Epithelial cell of prostate (primary cell): Measurements from ENCODE around the gene SCAF8.
A peak's percentile ranks its signal among the peaks of the same experiment; 100 is the strongest.
"Not testable (repeated sequence)": the region's sequence is repeated elsewhere in the genome, so short reads cannot be mapped to it uniquely, and the experiment has no call there.

Experiments used
- DNase-seq: peaks from one replicate; pipeline ENCODE4 v3.0.0-alpha.2; 2011; ENCODE audit warnings: low read depth, low spot score
- H3K27ac ChIP-seq: fragments of 450-650 bp; 2 replicates; pipeline ENCODE4 v1.5.1; 2017; ENCODE audit warnings: mild to moderate bottlenecking

SCAF8 gene

DNA sequence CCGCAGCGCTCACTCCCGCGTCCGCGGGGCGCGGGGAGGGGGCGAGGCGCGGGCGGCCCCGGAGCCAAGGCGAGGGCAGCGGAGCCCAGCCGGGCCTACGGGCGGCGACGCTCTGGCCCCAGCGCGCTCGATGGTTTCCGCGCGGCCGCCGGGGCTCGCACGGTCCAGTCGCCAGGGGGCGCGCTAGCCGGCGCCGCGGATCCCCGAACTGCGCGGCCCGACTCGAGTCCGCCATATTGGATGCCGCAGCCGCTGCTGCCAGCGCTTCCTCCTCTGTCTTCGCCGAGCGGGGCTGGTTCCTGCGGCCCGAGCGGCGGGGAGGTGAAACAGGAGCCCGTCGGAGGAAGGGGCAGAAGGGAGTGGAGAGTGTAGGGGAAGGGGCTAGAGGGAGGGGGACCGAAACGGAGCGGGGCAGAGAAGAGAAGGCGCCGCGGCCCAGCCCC lies at the start of gene SCAF8:
TSS of gene SCAF8 (plus strand) at position 234 of the 443 bp plus-strand sequence. CDS start 485 bp downstream, outside the sequence.
- H3K27ac ChIP-seq: peak within 1 kb of the TSS; percentile 95

GRCh38 chr6:154683756-154684523 lies 49.3 kb upstream of the SCAF8 start:
- no peak for DNase-seq
- H3K27ac ChIP-seq: peak overlapping the region; percentile 8

More for the DNA sequence above, at the start of gene SCAF8:
- no peak for DNase-seq

- DNase-seq: no peak
- H3K27ac ChIP-seq: no peak overlapping the region
Measured at GRCh38 chr6:154686162-154686561, 47.1 kb upstream of the SCAF8 start.

GRCh38 chr6:154689493-154690255 lies 43.5 kb upstream of the SCAF8 start:
- no peak for DNase-seq
- no peak overlapping the region for H3K27ac ChIP-seq

- no peak overlapping the region for H3K27ac ChIP-seq
- DNase-seq: no peak
Measured at GRCh38 chr6:154690857-154691256, 42.4 kb upstream of the SCAF8 start.

GRCh38 chr6:154696661-154697060 lies 36.6 kb upstream of the SCAF8 start:
- DNase-seq: no peak
- H3K27ac ChIP-seq: no peak overlapping the region

DNA sequence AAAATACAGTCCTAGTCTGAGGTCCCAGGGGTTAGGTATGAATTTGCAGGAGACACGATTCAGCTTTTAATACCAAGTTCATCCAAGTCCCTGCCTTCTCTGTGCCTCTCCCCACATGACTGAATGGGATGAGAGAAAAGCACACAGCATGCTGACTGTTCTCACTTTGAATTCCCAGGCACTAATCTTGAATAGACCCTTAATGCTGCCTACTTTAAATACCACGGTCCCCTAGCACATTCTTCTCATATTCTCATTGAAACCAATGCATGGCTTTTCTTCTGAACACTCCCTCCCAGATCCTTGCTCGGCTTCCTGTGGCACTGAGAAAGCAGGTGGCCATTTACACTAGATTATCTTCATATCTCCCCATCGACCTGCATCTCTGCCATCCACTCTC lies 30.1 kb upstream of the SCAF8 start:
- DNase-seq: no peak
- no peak overlapping the region for H3K27ac ChIP-seq

DNA sequence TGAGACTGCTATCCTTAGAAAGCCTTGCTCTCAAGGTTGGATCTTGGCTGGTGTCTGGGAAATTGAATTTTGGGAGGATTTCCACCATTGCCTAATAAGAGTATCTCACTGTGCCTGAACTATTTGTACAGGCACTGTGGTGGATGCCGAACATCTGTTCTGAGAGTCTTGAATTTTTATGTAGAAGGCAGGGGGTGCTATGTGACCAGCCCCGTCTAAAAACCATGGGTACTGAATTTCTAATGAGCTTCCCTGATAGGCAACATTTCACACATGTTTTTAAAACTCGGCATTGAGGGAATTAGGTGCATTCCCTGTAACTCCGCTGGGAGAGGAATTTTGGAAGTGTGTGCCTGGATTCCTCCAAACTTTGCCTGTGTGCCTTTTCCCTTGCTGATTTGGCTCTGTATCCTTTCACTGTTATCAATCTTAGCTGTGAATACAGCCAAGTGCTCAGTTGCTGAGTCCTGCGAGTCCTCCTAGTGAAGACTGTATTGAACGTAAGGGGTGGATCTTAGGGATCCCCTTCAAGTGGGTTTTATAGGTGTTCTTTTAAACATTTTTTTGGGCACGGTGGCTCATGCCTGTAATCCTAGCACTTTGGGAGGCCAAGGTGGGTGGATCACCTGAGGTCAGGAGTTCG lies 27.6 kb upstream of the SCAF8 start:
- no peak overlapping the region for H3K27ac ChIP-seq
- no peak for DNase-seq

- no peak overlapping the region for H3K27ac ChIP-seq
- DNase-seq: no peak
Measured at GRCh38 chr6:154706389-154706788, 26.8 kb upstream of the SCAF8 start.

DNA sequence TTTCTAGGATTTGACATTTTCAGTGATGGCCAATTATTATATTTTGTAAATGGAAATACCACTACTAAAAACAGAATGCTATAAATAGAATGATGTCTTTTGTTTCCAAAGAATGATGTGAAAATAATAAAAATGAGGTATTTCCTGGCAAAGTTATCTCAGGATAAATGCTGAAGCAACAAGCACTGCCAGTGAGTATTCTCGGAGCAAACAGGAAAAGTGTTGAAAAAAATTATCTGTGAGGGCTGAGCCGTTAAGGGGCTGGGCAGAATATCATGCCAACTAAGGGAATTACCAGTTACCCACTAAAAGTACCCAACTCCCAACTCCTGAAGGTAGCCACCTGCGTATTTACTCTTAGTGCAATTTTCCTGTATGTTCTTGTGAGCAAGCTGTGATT lies 23.6 kb upstream of the SCAF8 start:
- no peak overlapping the region for H3K27ac ChIP-seq
- no peak for DNase-seq

- H3K27ac ChIP-seq: no peak overlapping the region
- no peak for DNase-seq
Measured at GRCh38 chr6:154710689-154711088, 22.5 kb upstream of the SCAF8 start.

- DNase-seq: no peak
- H3K27ac ChIP-seq: no peak overlapping the region
Measured at GRCh38 chr6:154715446-154715845, 17.8 kb upstream of the SCAF8 start.

GRCh38 chr6:154716350-154716749 lies 16.9 kb upstream of the SCAF8 start:
- not testable (repeated sequence) for DNase-seq, H3K27ac ChIP-seq

- H3K27ac ChIP-seq: no peak overlapping the region
- DNase-seq: no peak
Measured at GRCh38 chr6:154719433-154719832, 13.8 kb upstream of the SCAF8 start.

- no peak overlapping the region for H3K27ac ChIP-seq
- no peak for DNase-seq
Measured at GRCh38 chr6:154719854-154720253, 13.4 kb upstream of the SCAF8 start.

GRCh38 chr6:154721460-154721859 lies 11.8 kb upstream of the SCAF8 start:
- H3K27ac ChIP-seq: no peak overlapping the region
- peak; percentile 85 for DNase-seq

GRCh38 chr6:154726887-154727286 lies 6.3 kb upstream of the SCAF8 start:
- DNase-seq: no peak
- no peak overlapping the region for H3K27ac ChIP-seq

- no peak for DNase-seq
- H3K27ac ChIP-seq: no peak overlapping the region
Measured at GRCh38 chr6:154731296-154732218, 1.7 kb upstream of the SCAF8 start.

DNA sequence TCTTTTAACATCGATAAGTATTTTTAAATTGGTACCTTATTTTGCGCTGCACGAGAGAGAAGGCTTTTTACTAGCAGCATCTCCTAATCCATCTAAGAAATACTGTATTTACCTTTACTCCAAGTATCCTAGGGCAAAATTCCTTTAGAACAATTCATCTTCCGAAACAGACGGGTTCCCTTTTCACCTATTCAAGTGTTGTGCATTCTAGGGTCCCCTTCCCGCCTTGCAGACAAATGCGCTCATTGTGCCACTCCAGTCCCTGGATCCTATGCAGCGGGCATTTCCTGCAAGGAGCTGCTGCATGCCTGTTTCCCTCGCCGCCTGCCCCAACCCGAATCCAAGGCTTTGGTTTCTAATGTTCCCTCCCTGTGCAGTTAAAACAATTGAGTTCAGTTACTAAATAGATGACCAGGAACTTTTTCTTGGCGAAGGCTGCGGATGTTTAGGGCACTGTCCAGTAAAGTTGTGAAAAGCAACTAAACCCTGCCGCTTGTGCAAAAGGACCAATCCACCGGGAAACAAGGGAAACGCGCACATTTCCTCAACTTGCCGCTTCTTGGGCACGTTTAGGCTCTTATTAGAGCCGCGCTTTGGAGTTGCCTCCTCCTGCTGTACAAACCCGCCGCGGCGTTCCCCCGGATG lies 556 bp upstream of the SCAF8 start:
- no peak for DNase-seq
- peak overlapping the region; percentile 95 for H3K27ac ChIP-seq
